ENCODE measurements around the gene MVB12B. TPM values are rescaled to one million over a fixed set of nuclear protein-coding genes. Genes with fewer than 3 reads are reported as not detected.

MVB12B gene
- total RNA-seq, 1 donor from 2014 or later, result 12.8 TPM

- DNase-seq (ENCODE audit: low read depth) (peak; percentile 80), FAIRE-seq (peak; percentile 32)
- H3K36me3 Mint-ChIP-seq (ENCODE audit: low read depth, unreplicated experiment), result peaks cover 6% of the 10 kb centered on the region
- H3K4me3 Mint-ChIP-seq (ENCODE audit: unreplicated experiment), result peak overlapping the region; percentile 70
- no peaks in the 10 kb centered on the region for H3K36me3 ChIP-seq (ENCODE audit: insufficient read depth, low read length)
- H3K4me1 ChIP-seq (ENCODE audit: insufficient read depth, low read length), result peaks cover 40% of the 10 kb centered on the region
- H3K9me3 ChIP-seq (ENCODE audit: insufficient read depth, low read depth, low read length), result no peaks in the 10 kb centered on the region
- TF ChIP-seq CTCF (IDR thresholded peaks at IDR 0.05; ENCODE audit: insufficient read depth, low read depth, low read length) (no peak), EZH2 (IDR thresholded peaks at IDR 0.05; ENCODE audit: insufficient read depth, low read length) (no peak)
- peaks cover under 1% of the 10 kb centered on the region for H3K79me2 ChIP-seq (ENCODE audit: insufficient read depth, low read length)
- peak overlapping the region; percentile 51 for H3K27ac ChIP-seq (ENCODE audit: low read depth, low read length)
- H3K9ac ChIP-seq (ENCODE audit: low read length), result peak overlapping the region; percentile 4
- no peaks in the 10 kb centered on the region for H3K27me3 Mint-ChIP-seq (ENCODE audit: low read depth, unreplicated experiment)
- H3K9me3 Mint-ChIP-seq (ENCODE audit: unreplicated experiment), result no peaks in the 10 kb centered on the region
- no peaks in the 10 kb centered on the region for H3K27me3 ChIP-seq (ENCODE audit: insufficient read depth, low read length)
- H3K4me3 ChIP-seq (ENCODE audit: insufficient read depth, low read depth, low read length), result no peak overlapping the region
- H3K4me1 Mint-ChIP-seq (ENCODE audit: low read depth, unreplicated experiment), result peaks cover 51% of the 10 kb centered on the region
- H3K27ac Mint-ChIP-seq (ENCODE audit: unreplicated experiment), result peak overlapping the region; percentile 99
- peak overlapping the region; percentile 76 for H3K4me2 ChIP-seq (ENCODE audit: low read length)
- H2AFZ ChIP-seq (ENCODE audit: low read depth, low read length), result peak overlapping the region; percentile 46
- no peaks in the 10 kb centered on the region for H4K20me1 ChIP-seq (ENCODE audit: insufficient read depth, low read length)
Observed at GRCh38 chr9:126373241-126373640, 46.6 kb downstream of the MVB12B start.

- Histone ChIP-seq H3K9ac (ENCODE audit: low read length) (no peak overlapping the region), H3K4me2 (ENCODE audit: low read length) (no peak overlapping the region), H3K4me3 (ENCODE audit: insufficient read depth, low read depth, low read length) (no peak overlapping the region), H3K36me3 (ENCODE audit: insufficient read depth, low read length) (no peaks in the 10 kb centered on the region), H2AFZ (ENCODE audit: low read depth, low read length) (no peak overlapping the region), H3K4me1 (ENCODE audit: insufficient read depth, low read length) (peaks cover 40% of the 10 kb centered on the region), H3K27me3 (ENCODE audit: insufficient read depth, low read length) (no peaks in the 10 kb centered on the region), H3K27ac (ENCODE audit: low read depth, low read length) (no peak overlapping the region), H3K79me2 (ENCODE audit: insufficient read depth, low read length) (no peaks in the 10 kb centered on the region), H4K20me1 (ENCODE audit: insufficient read depth, low read length) (no peaks in the 10 kb centered on the region), H3K9me3 (ENCODE audit: insufficient read depth, low read depth, low read length) (no peaks in the 10 kb centered on the region)
- Mint-ChIP-seq H3K9me3 (ENCODE audit: unreplicated experiment) (peaks cover 2% of the 10 kb centered on the region), H3K4me3 (ENCODE audit: unreplicated experiment) (no peak overlapping the region), H3K36me3 (ENCODE audit: low read depth, unreplicated experiment) (peaks cover 9% of the 10 kb centered on the region), H3K27ac (ENCODE audit: unreplicated experiment) (peak overlapping the region; percentile 99), H3K27me3 (ENCODE audit: low read depth, unreplicated experiment) (no peaks in the 10 kb centered on the region), H3K4me1 (ENCODE audit: low read depth, unreplicated experiment) (peaks cover 51% of the 10 kb centered on the region)
- TF ChIP-seq CTCF (IDR thresholded peaks at IDR 0.05; ENCODE audit: insufficient read depth, low read depth, low read length), result no peak
- no peak for TF ChIP-seq EZH2 (IDR thresholded peaks at IDR 0.05; ENCODE audit: insufficient read depth, low read length)
- DNase-seq (ENCODE audit: low read depth) (no peak), FAIRE-seq (no peak)
Observed at GRCh38 chr9:126374366-126374781, 47.7 kb downstream of the MVB12B start.

GRCh38 chr9:126375386-126375785 is 48.8 kb downstream of the MVB12B start:
- peak overlapping the region; percentile 22 for H3K27ac ChIP-seq (ENCODE audit: low read depth, low read length)
- FAIRE-seq (no peak), DNase-seq (ENCODE audit: low read depth) (peak; percentile 29)
- no peak overlapping the region for H3K4me3 ChIP-seq (ENCODE audit: insufficient read depth, low read depth, low read length)
- TF ChIP-seq EZH2 (IDR thresholded peaks at IDR 0.05; ENCODE audit: insufficient read depth, low read length) (no peak), CTCF (IDR thresholded peaks at IDR 0.05; ENCODE audit: insufficient read depth, low read depth, low read length) (no peak)
- H3K4me1 ChIP-seq (ENCODE audit: insufficient read depth, low read length), result peaks cover 48% of the 10 kb centered on the region
- no peaks in the 10 kb centered on the region for H3K27me3 ChIP-seq (ENCODE audit: insufficient read depth, low read length)
- Mint-ChIP-seq H3K4me1 (ENCODE audit: low read depth, unreplicated experiment) (peaks cover 60% of the 10 kb centered on the region), H3K9me3 (ENCODE audit: unreplicated experiment) (peaks cover 2% of the 10 kb centered on the region), H3K27ac (ENCODE audit: unreplicated experiment) (peak overlapping the region; percentile 77), H3K36me3 (ENCODE audit: low read depth, unreplicated experiment) (peaks cover 6% of the 10 kb centered on the region), H3K27me3 (ENCODE audit: low read depth, unreplicated experiment) (no peaks in the 10 kb centered on the region), H3K4me3 (ENCODE audit: unreplicated experiment) (no peak overlapping the region)
- peak overlapping the region; percentile 21 for H2AFZ ChIP-seq (ENCODE audit: low read depth, low read length)
- H4K20me1 ChIP-seq (ENCODE audit: insufficient read depth, low read length), result no peaks in the 10 kb centered on the region
- H3K36me3 ChIP-seq (ENCODE audit: insufficient read depth, low read length), result no peaks in the 10 kb centered on the region
- no peaks in the 10 kb centered on the region for H3K79me2 ChIP-seq (ENCODE audit: insufficient read depth, low read length)
- H3K9me3 ChIP-seq (ENCODE audit: insufficient read depth, low read depth, low read length), result no peaks in the 10 kb centered on the region
- H3K9ac ChIP-seq (ENCODE audit: low read length), result peak overlapping the region; percentile 28
- H3K4me2 ChIP-seq (ENCODE audit: low read length), result peak overlapping the region; percentile 74

Data from astrocyte (in vitro differentiated cells and primary cell).